Chondrocyte (in vitro differentiated cells): ENCODE measurements around the gene FOXA3. TPM values are rescaled to one million over a fixed set of nuclear protein-coding genes. Genes with fewer than 3 reads are reported as not detected.

Experiments
- DNase-seq: peaks from one replicate; pipeline ENCODE4 v3.0.0; 2021; ENCODE audit warnings: mixed read lengths, low spot score
- H3K27ac Mint-ChIP-seq: one replicate; pipeline ENCODE4 v1.8.0; 2021; ENCODE audit warnings: mild to moderate bottlenecking, moderate library complexity, mixed read lengths; ENCODE audit not compliant: unreplicated experiment
- H3K27me3 Mint-ChIP-seq: 2 replicates; pipeline ENCODE4 v1.8.0; 2021; ENCODE audit warnings: low read depth, mixed read lengths
- H3K36me3 Mint-ChIP-seq: 2 replicates; pipeline ENCODE4 v1.8.0; 2021; ENCODE audit warnings: low read depth, mixed read lengths
- H3K4me1 Mint-ChIP-seq: 2 replicates; pipeline ENCODE4 v1.8.0; 2021; ENCODE audit warnings: low read depth, mild to moderate bottlenecking, mixed read lengths
- H3K4me3 Mint-ChIP-seq: one replicate; pipeline ENCODE4 v1.8.0; 2021; ENCODE audit warnings: mild to moderate bottlenecking, moderate library complexity, mixed read lengths; ENCODE audit not compliant: unreplicated experiment
- H3K9me3 Mint-ChIP-seq: 2 replicates; pipeline ENCODE4 v1.8.0; 2021; ENCODE audit warnings: low read depth, mixed read lengths
- CTCF ChIP-seq: fragments of 200-600 bp; sonication (generic); IDR thresholded peaks from 2 replicates; pipeline ENCODE4 v1.5.0; 2021; ENCODE audit warnings: antibody characterized with exemption, mild to moderate bottlenecking, moderate library complexity
- total RNA-seq: library from RNA; stranded (reverse); gene quantifications from 3 replicates; pipeline ENCODE4 v1.2.1, GENCODE V29; 2021

The FOXA3 gene
- total RNA-seq, 1 donor from 2014 or later = not detected

- Mint-ChIP-seq H3K27ac (no peak overlapping the region), H3K4me1 (peaks cover 27% of the 10 kb centered on the region), H3K4me3 (no peak overlapping the region), H3K9me3 (no peaks in the 10 kb centered on the region), H3K36me3 (peaks cover 3% of the 10 kb centered on the region), H3K27me3 (no peaks in the 10 kb centered on the region)
- no peak for TF ChIP-seq CTCF
- no peak for DNase-seq
Measured at GRCh38 chr19:45879971-45880370, 15.8 kb downstream of the FOXA3 start.

GRCh38 chr19:45881082-45881908 lies 17.2 kb downstream of the FOXA3 start:
- H3K4me1 Mint-ChIP-seq = peaks cover 25% of the 10 kb centered on the region

GRCh38 chr19:45881909-45882528 lies 17.9 kb downstream of the FOXA3 start:
- Mint-ChIP-seq H3K27me3 (no peaks in the 10 kb centered on the region), H3K4me1 (peaks cover 23% of the 10 kb centered on the region), H3K27ac (no peak overlapping the region), H3K9me3 (no peaks in the 10 kb centered on the region), H3K4me3 (no peak overlapping the region), H3K36me3 (peaks cover 3% of the 10 kb centered on the region)
- DNase-seq = no peak
- no peak for TF ChIP-seq CTCF

More at GRCh38 chr19:45881082-45881908, 17.2 kb downstream of the FOXA3 start:
- Mint-ChIP-seq H3K36me3 (peaks cover 3% of the 10 kb centered on the region), H3K9me3 (no peaks in the 10 kb centered on the region), H3K27me3 (no peaks in the 10 kb centered on the region), H3K27ac (no peak overlapping the region), H3K4me3 (no peak overlapping the region)
- no peak for DNase-seq
- no peak for TF ChIP-seq CTCF

- peak overlapping the region; percentile 50 for H3K27ac Mint-ChIP-seq
Measured at GRCh38 chr19:45882652-45883585, 18.8 kb downstream of the FOXA3 start.

More at GRCh38 chr19:45882652-45883585, 18.8 kb downstream of the FOXA3 start:
- Mint-ChIP-seq H3K27me3 (no peaks in the 10 kb centered on the region), H3K4me3 (peak overlapping the region; percentile 64), H3K9me3 (no peaks in the 10 kb centered on the region), H3K36me3 (peaks cover 3% of the 10 kb centered on the region), H3K4me1 (peaks cover 23% of the 10 kb centered on the region)
- no peak for DNase-seq
- peak; percentile 98 for TF ChIP-seq CTCF
